CD4-positive, alpha-beta T cell treated with Interleukin-6 at 100 ng/mL for 8 hours (primary cell): ENCODE results near the gene ISX.

Source experiments
- DNase-seq: peaks from one replicate; pipeline ENCODE4 v3.0.0-alpha.2; 2020; ENCODE audit warnings: mixed read lengths, low spot score

The ISX gene

GRCh38 chr22:35053060-35053835 is 12.7 kb upstream of the ISX start:
- DNase-seq: no peak

DNA sequence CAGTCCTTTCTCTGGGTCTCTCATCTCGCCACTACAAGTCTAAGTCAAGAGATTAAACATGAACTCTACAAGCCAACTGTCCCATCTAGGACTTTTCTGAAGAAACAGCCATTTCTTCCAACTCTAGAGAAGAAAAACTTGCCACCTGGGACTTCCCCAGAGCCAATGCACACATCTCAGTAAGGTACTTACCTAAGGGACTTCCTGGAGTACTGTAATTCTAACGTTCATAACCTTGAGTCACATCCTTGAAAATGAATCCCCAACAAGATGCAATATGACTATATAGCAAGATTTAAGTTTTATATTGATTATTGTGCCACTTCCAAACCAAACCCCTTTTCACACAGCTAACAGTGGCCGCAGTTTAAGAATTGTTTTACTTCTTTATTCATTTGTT is 11.9 kb upstream of the ISX start:
- DNase-seq: no peak

- no peak for DNase-seq
Measured at GRCh38 chr22:35056486-35056885, 9.5 kb upstream of the ISX start.

- DNase-seq: no peak
Measured at GRCh38 chr22:35057155-35057554, 8.8 kb upstream of the ISX start.

DNA sequence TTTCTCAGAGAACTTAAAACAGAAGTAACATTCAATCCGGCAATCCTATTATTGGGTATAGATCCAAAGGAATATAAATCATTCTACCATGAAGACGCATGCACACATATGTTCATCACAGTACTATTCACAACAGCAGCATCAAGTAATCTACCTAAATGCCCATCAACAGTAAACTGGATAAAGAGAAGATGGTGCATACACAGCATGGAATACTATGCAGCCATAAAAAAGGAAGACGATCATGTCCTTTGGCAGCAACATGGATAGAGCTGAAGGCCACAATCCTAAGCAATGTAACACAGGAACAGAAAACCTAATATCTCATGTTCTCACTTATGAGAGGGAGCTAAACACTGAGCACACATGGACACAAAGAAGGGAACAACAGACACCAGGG is 6.3 kb upstream of the ISX start:
- DNase-seq: no peak

- DNase-seq: no peak
Measured at GRCh38 chr22:35064664-35065063, 1.3 kb upstream of the ISX start.

DNA sequence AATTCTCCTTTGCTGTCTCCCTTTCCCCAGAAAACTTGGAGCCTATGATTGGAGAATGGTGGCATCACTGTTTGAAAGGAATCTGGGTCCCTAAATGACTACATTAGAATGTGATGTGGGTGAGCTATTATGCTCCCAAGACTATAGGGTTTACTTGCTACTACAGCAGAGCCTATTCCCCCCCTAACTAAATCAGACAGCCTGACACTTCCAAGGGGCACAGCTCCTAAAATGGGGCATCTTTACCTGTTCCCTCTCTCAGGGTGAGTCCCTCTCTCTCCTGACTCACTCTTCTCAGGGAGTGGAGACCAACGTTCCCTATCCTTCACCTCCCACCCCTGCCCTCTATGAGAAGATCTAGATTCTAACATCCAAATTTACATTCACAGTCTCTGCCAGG is 775 bp upstream of the ISX start:
- no peak for DNase-seq

DNA sequence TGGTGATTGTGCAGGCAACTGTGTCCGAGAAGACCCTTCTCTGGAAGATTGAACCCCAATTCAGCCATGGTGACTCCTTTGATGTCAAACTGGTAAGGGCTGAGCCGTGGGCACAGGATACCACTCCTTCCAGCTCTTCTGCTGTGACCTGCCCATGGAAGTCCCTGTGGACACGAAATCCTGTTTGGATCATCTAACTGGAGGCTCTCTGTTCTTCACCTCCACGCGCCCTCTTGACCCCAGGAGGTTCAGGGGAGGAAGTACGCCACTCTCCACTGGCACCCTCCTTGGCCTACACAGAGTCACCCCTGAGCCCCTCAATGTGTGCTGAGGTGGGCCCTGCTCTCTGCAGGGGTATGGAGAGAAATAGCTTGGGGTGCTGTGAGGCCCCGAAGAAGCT is 810 bp downstream of the ISX start:
- DNase-seq: no peak

DNA sequence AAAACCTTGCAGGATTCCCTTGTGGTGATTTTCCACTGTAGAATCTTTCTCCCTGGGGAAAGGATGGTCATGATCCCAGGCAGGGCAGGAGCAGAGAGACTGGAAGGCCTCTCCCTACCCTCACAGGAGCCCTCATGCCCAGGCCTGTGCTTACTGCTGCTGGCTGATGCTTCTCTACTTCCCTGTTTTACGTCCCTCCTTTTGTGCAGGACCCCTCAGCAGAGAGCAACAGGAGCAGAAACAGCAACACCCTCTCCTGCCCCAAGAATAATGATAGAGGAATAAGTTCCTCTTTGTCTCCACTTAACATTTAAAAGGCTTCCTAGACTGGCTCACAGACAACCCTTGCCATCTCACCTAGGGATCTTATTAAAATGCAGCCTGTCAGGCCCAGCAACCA is 3.6 kb downstream of the ISX start:
- DNase-seq: no peak

GRCh38 chr22:35070451-35071093 is 4.6 kb downstream of the ISX start:
- no peak for DNase-seq

DNA sequence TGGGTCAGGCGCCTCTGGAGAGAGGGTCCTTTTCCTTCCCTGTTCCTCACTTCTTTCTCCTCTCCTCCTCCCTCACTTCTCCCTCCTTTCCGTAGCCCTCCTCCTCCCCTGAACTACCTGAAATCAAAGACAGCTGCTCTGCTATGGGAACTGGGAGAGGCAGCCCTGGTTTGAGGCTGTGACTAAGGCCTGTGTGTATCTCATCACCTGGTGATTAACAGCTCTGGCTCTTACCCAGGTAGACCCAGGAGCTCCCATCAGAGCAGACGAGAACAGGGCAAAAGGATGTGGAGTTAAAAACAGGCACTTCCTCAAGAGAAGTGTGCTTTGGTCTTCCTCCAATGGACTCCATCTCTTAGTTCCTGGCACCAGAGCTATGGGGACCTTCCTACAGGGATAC is 5.8 kb downstream of the ISX start:
- DNase-seq: no peak

GRCh38 chr22:35072925-35073324 is 7.0 kb downstream of the ISX start:
- DNase-seq: no peak

DNA sequence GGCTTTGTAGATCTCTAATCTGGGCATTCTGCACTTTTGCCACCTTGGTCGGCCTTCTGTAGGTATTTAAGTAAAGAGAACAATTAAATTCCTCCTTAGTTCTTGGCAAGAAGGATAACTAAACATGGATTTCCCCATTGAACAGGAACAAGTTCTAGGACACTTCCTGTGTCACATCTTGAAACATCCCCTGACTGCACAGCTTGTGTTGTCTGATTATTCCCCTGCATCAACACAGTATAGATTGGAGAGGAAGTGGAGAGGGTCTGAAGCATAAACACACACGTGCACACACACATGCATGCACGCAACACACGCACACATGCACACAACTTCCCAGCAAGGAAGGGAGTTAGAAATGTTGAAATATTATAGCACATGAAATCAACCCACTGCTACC is 8.6 kb downstream of the ISX start:
- no peak for DNase-seq

- DNase-seq: no peak
Measured at GRCh38 chr22:35076630-35077029, 10.7 kb downstream of the ISX start.

- no peak for DNase-seq
Measured at GRCh38 chr22:35085621-35086020, 19.7 kb downstream of the ISX start.

DNA sequence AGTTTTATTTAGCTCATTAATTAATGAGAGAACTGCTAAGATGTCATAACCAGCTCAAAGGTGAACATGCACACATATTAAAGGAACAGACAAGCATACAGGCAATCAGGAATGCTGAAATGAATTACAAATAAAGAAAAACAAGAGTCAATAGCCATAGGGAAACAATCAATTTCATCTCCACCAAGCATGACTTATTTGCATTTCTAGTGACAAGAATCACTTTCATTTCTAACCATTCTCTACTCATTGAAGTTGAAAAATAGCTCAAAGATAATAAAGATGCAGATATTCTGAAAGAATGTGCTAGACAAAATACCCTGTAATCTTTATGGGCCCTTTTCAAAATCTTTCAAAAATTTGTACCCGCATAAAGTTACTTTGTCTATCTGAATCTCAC is 23.2 kb downstream of the ISX start:
- no peak for DNase-seq

DNA sequence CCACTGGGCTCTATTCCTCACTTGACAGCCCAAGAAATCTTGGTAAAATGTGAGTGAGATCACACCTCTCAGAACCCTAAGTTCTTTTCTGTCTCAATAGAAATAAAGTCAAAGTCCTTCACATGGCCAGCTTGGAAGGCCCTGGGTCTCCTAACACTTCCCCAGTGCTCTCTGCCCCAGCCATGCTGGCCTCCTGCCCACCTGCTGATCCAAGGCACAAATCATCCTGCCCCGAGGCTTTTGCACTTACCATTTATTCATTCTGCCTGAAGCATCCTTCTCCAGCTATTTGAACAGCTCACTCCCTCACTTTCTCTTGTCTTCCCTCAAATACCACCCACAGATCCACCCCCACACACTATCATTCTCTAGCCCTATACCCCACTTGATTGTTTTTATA is 26.4 kb downstream of the ISX start:
- DNase-seq: no peak

DNA sequence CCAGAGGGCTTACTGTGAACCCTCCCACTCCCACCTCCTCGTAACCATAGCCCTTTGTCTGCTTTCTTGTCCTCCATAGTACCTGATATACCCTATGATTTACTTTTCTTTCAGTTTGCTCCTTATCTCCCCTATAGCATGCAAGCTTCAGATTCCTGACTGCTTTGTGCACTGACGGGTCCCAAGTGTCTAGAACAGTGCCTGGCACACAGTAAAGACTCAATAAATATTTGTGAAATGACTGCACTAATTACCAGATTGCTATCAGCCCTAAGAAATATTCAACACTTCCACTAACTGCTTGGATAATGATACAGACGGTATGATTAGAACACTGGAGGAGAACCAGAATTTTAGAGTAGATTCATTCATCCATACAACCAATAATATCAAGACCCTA is 33.0 kb downstream of the ISX start:
- no peak for DNase-seq

DNA sequence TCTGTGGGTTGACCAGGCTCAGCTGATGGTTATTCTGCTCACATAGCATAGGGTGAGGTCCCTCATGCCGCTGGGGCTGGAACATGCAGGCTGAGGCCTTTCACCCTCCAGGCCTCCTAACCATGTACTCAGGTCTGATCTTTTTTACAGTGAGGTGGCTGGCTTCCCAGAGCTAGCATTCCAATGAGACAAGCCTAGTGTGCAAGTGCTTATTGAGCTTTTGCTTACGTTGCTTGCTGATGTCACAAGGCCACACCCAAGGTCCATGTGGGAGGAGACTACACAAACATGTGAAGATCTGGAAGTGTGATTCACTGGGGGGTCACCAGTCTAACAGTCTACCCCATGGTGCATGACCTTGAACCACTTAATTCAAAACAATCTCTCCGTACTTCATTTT is 33.9 kb downstream of the ISX start:
- no peak for DNase-seq

DNA sequence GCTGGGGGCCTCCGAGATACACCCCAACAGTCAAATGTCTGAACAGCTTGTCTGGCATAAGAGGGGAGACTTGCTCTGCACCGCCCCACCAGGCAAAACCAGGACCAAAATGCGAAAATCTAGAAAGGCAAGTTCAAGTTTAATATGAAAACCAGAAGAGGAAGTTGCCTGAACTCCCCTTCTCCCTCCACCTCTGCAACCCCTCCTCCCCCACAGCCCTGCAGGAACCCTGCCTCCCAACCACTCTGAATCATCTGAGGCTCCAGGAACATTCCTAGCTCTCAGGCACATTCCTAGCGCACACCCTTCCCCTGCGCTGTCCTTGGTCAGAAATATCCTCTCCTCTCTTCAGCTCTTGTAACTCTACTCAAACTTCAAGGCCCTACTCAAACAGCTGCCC is 36.7 kb downstream of the ISX start:
- no peak for DNase-seq

- no peak for DNase-seq
Measured at GRCh38 chr22:35103761-35104160, 37.8 kb downstream of the ISX start.

GRCh38 chr22:35104491-35104890 is 38.5 kb downstream of the ISX start:
- DNase-seq: no peak

GRCh38 chr22:35109616-35110015 is 43.7 kb downstream of the ISX start:
- DNase-seq: no peak

DNA sequence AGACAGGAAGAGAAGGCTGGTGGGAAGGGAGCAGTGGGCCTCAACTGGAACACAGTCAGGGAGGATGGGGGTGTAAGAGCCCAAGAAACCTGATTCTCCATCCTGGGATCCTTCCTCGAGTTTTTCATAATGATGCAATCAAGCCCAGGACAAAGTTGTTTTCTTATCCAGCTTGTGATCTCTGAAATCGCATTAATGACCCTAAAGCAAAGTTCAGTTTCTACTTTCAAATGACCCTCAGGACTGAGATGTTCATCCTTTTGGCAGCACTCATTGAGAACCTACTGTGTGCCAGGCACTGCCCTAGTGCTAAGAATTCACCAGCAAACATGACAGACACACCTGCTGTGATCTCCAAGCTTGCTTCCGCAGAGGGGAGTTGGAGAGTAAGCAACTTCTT is 45.3 kb downstream of the ISX start:
- no peak for DNase-seq
